HepG2 (cell line): ENCODE data around the gene WWTR1. TPM values are rescaled to one million over a fixed set of nuclear protein-coding genes. Genes with fewer than 3 reads are reported as not detected.

ENCODE experiments used
- ATF7 ChIP-seq, 2 experiments: fragments of 450-650 bp in 1 of 2; sonication (generic) in 1 of 2; formaldehyde crosslinking in 1 of 2; IDR thresholded peaks; 2 replicates each; pipeline versions ENCODE4 v1.4.0 to v1.6.1; 2016 to 2020; ENCODE audit warnings: antibody characterized with exemption in 1 of 2, mild to moderate bottlenecking in 1 of 2, missing genetic modification reagents in 1 of 2
- CAMTA2 ChIP-seq: sonication (generic); formaldehyde crosslinking; IDR thresholded peaks from 2 replicates; pipeline ENCODE4 v1.4.0; 2020; ENCODE audit warnings: mild to moderate bottlenecking, missing genetic modification reagents, borderline replicate concordance
- HES4 ChIP-seq: sonication (generic); formaldehyde crosslinking; IDR thresholded peaks from 2 replicates; pipeline ENCODE4 v1.9.0; 2021; ENCODE audit warnings: mild to moderate bottlenecking, missing genetic modification reagents, borderline replicate concordance
- HMGXB3 ChIP-seq: sonication (generic); formaldehyde crosslinking; IDR thresholded peaks from 2 replicates; pipeline ENCODE4 v1.4.0; 2020; ENCODE audit warnings: missing genetic modification reagents, borderline replicate concordance
- KAT7 ChIP-seq: IDR thresholded peaks from 2 replicates; pipeline ENCODE4 v1.6.1; 2018; ENCODE audit warnings: borderline replicate concordance, missing compliant biosample characterization
- SAFB2 ChIP-seq: sonication (generic); formaldehyde crosslinking; IDR thresholded peaks from 2 replicates; pipeline ENCODE4 v1.5.1; 2020; ENCODE audit warnings: missing genetic modification reagents, low read depth, mild to moderate bottlenecking, borderline replicate concordance
- TCF7 ChIP-seq: sonication (generic); IDR thresholded peaks from 2 replicates; pipeline ENCODE4 v1.6.1; 2016; ENCODE audit warnings: antibody characterized with exemption, low read depth
- TP53 ChIP-seq: sonication (generic); formaldehyde crosslinking; conservative IDR thresholded peaks from 2 replicates; pipeline ENCODE4 v1.4.0; 2020; ENCODE audit warnings: missing genetic modification reagents
- TRIM24 ChIP-seq: sonication (generic); formaldehyde crosslinking; IDR thresholded peaks from 2 replicates; pipeline ENCODE4 v1.8.0; 2022; ENCODE audit warnings: mild to moderate bottlenecking, missing genetic modification reagents
- ZNF18 ChIP-seq: sonication (generic); formaldehyde crosslinking; IDR thresholded peaks from 2 replicates; pipeline ENCODE4 v1.8.0; 2022; ENCODE audit warnings: mild to moderate bottlenecking, missing genetic modification reagents; ENCODE audit not compliant: insufficient replicate concordance
- ZNF383 ChIP-seq: sonication (generic); formaldehyde crosslinking; IDR thresholded peaks from 2 replicates; pipeline ENCODE4 v1.4.0; 2020; ENCODE audit warnings: missing genetic modification reagents, mild to moderate bottlenecking, borderline replicate concordance
- ZNF44 ChIP-seq: sonication (generic); formaldehyde crosslinking; IDR thresholded peaks from 2 replicates; pipeline ENCODE4 v1.5.1; 2020; ENCODE audit warnings: mild to moderate bottlenecking, missing genetic modification reagents
- ZNF614 ChIP-seq: IDR thresholded peaks from 2 replicates; pipeline ENCODE4 v1.6.1; 2018; ENCODE audit warnings: missing biosample characterization, missing genetic modification reagents, inconsistent platforms, borderline replicate concordance
- ZNF652 ChIP-seq: IDR thresholded peaks from 2 replicates; pipeline ENCODE4 v1.6.1; 2016; ENCODE audit warnings: low read depth, borderline replicate concordance
- polyA plus RNA-seq, 8 experiments: library from polyadenylated mRNA; depleted of rRNA in 3 of 8; stranded (reverse) in 7 of 8; unstranded in 1 of 8; fragments of >200 nt; fragmentation: Illumina TruSeq in 4 of 8; extraction: Trizol in 4 of 8; gene quantifications; 2 replicates each; pipeline versions ENCODE4 v1.2.1 to v1.2.3, GENCODE V29; 2011 to 2016; ENCODE audit warnings: low read depth in 4 of 8, missing spikeins in 1 of 8, mixed read lengths in 1 of 8; ENCODE audit not compliant: insufficient read depth in 1 of 8
- total RNA-seq, 5 experiments: library from RNA; depleted of rRNA; stranded (reverse); fragments of >200 nt; fragmentation: Illumina TruSeq; extraction: Trizol; gene quantifications; 2 replicates each; pipeline ENCODE4 v1.2.3, GENCODE V29; 2016; ENCODE audit warnings: low read depth in 1 of 5
- TF ChIP-seq, protein P1 (sequence below): sonication (generic); formaldehyde crosslinking; IDR thresholded peaks from 2 replicates; pipeline ENCODE4 v1.4.0; 2020; ENCODE audit warnings: missing genetic modification reagents
- TF ChIP-seq, protein P2 (sequence below): sonication (generic); formaldehyde crosslinking; IDR thresholded peaks from 2 replicates; pipeline ENCODE4 v1.4.0; 2020; ENCODE audit warnings: missing genetic modification reagents, borderline replicate concordance
- TF ChIP-seq, protein P3 (sequence below): IDR thresholded peaks from 2 replicates; pipeline ENCODE4 v1.6.1; 2016; ENCODE audit warnings: mild to moderate bottlenecking

The WWTR1 gene
- total and polyA plus RNA-seq, 2 of the 13 experiments (the other 11 are each of a cell fraction or from before 2014, with no cell fraction given), result 19.7 to 139 TPM

DNA sequence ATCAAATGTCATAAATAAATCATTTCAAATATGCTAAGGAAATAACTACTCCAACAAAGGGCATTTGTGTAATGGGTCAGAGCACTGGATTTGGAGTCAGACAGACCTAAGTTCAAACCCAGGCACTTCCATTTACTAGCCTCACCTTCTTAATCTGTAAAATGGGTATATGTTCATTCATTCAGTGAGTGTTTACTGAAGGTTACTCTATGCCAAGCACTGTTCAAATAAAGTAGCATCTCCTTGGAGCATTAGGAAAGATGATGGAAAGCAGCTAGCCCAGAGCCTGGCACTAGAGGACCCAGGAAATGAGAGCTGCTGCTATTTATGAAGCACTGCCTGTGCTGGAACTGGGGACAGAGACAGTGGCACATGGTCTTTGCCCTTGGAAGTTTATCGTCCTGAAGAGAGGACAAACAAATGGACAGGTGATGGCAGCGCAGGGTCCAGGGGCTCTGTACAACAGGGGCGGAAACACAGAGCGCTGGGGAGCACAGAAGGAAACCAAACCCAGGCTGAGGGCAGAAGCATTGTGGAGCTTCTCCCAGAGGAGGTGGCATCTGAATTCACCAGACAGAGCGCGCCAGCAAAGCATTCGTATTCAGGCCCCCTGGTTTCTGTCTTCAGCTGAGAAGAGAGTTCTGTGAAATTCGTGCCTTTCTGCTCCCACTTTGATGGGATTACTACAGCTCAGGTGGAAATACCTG lies 164.4 kb downstream of the WWTR1 start (continued):
- TF ChIP-seq ZNF18 (CRISPR knock-in tag) (no peak), ZNF383 (no peak), ZNF44 (CRISPR knock-in tag) (no peak), HMGXB3 (CRISPR knock-in tag) (no peak), SAFB2 (CRISPR knock-in tag) (no peak), TCF7 (no peak), KAT7 (no peak), ZNF614 (CRISPR knock-in tag) (no peak), HES4 (CRISPR knock-in tag) (no peak), TP53 (CRISPR knock-in tag) (no peak), ZNF652 (CRISPR knock-in tag) (no peak), CAMTA2 (CRISPR knock-in tag) (no peak; the same call in 1 of the 2 replicates), ATF7 (IDR thresholded peaks at IDR 0.05) (no peak), ATF7 (CRISPR knock-in tag; IDR thresholded peaks at IDR 0.05) (no peak), TRIM24 (CRISPR knock-in tag) (no peak)
- TF ChIP-seq, protein P1, sequence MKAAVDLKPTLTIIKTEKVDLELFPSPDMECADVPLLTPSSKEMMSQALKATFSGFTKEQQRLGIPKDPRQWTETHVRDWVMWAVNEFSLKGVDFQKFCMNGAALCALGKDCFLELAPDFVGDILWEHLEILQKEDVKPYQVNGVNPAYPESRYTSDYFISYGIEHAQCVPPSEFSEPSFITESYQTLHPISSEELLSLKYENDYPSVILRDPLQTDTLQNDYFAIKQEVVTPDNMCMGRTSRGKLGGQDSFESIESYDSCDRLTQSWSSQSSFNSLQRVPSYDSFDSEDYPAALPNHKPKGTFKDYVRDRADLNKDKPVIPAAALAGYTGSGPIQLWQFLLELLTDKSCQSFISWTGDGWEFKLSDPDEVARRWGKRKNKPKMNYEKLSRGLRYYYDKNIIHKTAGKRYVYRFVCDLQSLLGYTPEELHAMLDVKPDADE, result no peak
- TF ChIP-seq, protein P2, sequence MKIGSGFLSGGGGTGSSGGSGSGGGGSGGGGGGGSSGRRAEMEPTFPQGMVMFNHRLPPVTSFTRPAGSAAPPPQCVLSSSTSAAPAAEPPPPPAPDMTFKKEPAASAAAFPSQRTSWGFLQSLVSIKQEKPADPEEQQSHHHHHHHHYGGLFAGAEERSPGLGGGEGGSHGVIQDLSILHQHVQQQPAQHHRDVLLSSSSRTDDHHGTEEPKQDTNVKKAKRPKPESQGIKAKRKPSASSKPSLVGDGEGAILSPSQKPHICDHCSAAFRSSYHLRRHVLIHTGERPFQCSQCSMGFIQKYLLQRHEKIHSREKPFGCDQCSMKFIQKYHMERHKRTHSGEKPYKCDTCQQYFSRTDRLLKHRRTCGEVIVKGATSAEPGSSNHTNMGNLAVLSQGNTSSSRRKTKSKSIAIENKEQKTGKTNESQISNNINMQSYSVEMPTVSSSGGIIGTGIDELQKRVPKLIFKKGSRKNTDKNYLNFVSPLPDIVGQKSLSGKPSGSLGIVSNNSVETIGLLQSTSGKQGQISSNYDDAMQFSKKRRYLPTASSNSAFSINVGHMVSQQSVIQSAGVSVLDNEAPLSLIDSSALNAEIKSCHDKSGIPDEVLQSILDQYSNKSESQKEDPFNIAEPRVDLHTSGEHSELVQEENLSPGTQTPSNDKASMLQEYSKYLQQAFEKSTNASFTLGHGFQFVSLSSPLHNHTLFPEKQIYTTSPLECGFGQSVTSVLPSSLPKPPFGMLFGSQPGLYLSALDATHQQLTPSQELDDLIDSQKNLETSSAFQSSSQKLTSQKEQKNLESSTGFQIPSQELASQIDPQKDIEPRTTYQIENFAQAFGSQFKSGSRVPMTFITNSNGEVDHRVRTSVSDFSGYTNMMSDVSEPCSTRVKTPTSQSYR (CRISPR knock-in tag), result no peak
- TF ChIP-seq, protein P3, sequence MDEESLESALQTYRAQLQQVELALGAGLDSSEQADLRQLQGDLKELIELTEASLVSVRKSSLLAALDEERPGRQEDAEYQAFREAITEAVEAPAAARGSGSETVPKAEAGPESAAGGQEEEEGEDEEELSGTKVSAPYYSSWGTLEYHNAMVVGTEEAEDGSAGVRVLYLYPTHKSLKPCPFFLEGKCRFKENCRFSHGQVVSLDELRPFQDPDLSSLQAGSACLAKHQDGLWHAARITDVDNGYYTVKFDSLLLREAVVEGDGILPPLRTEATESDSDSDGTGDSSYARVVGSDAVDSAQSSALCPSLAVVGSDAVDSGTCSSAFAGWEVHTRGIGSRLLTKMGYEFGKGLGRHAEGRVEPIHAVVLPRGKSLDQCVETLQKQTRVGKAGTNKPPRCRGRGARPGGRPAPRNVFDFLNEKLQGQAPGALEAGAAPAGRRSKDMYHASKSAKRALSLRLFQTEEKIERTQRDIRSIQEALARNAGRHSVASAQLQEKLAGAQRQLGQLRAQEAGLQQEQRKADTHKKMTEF (CRISPR knock-in tag), result peak; percentile 65; the same call in 1 of the 2 replicates
